ENCODE data around the gene ELANE. TPM values are rescaled to one million over a fixed set of nuclear protein-coding genes. Genes with fewer than 3 reads are reported as not detected.

Gene ELANE
- total RNA-seq, 1 donor = 0.63 TPM

DNA sequence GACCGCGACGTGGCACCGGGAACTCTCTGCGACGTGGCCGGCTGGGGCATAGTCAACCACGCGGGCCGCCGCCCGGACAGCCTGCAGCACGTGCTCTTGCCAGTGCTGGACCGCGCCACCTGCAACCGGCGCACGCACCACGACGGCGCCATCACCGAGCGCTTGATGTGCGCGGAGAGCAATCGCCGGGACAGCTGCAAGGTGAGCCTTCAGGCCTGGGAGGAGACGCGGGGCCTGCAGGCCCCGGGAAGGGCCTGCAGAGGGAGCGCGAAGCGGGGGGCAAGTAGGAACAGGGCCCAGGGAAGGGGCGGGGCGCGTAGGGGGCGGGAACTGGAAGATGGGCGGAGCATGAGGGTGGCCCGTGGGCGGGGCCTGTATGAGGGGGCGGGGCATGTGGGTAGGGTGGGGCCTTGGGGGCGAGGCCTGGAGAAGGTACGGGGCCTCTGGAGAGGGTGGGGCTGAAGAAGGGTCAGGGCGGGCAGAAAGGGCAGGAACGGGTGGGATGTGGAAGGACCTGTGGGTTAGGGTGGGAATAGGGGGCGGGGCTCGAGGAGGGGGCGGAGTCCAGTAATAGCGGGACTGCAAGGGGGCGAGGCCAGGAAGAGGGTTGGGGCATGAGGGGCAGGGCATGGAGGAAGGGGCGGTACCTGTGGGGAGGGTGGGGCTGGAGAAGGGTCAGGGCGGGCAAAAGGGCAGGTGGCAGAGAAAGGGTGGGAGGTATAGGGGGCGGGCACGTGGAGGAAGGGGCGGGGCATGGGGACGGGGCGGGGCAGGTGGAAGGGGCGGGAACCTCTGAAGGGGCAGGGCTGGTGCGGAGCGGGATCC is 9.9 kb downstream of the ELANE start:
- no peak overlapping the region for H3K4me3 ChIP-seq (ENCODE audit: low read length)
- H3K27me3 ChIP-seq (ENCODE audit: insufficient read depth, low read length) = no peaks in the 10 kb centered on the region
- H3K9me3 ChIP-seq (ENCODE audit: low read depth, low read length) = no peaks in the 10 kb centered on the region
- H3K4me1 ChIP-seq (ENCODE audit: insufficient read depth, low read length) = peaks cover 51% of the 10 kb centered on the region

DNA sequence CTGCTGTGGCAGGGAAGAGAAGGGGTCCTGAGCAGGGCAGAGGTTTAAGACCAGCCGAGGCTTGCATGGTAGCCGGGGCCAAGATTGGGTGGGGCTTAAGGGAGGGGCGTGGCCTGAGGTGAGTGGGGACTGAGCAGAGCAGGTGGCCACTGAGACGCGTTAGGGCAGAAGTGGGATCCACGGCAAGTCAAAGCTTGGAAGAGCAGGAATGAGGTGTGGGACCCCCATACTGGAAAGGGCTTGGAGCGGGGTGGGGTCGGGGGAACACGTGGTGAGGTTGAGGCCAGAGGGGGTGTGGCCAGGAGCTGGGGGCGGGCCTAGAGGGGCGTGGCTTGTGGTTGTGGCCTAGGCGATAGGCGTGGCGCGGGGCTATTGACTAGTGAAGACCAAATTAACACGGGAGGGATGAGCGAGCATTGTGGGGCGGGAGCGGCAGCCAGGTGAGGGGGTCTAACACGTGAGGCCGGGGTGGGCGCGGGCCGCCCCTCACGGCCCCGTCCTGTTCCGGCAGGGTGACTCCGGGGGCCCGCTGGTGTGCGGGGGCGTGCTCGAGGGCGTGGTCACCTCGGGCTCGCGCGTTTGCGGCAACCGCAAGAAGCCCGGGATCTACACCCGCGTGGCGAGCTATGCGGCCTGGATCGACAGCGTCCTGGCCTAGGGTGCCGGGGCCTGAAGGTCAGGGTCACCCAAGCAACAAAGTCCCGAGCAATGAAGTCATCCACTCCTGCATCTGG is 10.6 kb downstream of the ELANE start:
- H3K27me3 ChIP-seq (ENCODE audit: insufficient read depth, low read length) = no peaks in the 10 kb centered on the region
- H3K4me1 ChIP-seq (ENCODE audit: insufficient read depth, low read length) = peaks cover 48% of the 10 kb centered on the region
- no peak overlapping the region for H3K4me3 ChIP-seq (ENCODE audit: low read length)
- no peaks in the 10 kb centered on the region for H3K9me3 ChIP-seq (ENCODE audit: low read depth, low read length)

- H3K27me3 ChIP-seq (ENCODE audit: insufficient read depth, low read length) = no peaks in the 10 kb centered on the region
- H3K4me1 ChIP-seq (ENCODE audit: insufficient read depth, low read length) = peaks cover 46% of the 10 kb centered on the region
Observed at GRCh38 chr19:863315-863620, 11.2 kb downstream of the ELANE start.

DNA sequence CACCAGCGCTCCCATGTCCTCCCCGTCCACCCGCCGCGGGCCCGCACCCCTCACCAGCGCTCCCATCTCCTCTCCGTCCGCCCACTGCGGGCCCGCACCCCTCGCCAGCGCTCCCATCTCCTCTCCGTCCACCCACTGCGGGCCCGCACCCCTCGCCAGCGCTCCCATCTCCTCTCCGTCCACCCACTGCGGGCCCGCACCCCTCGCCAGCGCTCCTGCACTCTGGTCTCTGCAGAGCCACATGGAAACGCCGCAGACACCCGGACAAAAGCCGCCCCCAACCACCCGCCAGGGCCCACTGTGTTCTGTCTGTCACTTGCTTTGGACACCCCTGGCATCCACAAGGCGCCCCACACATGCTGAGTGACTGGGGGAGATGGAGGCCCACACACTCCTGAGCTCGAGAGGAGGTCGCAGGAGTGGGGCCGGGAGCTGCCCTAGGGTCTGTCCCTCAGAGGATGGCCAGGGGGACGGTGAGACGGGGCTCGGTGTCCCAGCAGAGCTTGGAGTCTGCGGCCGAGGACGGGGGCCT is 14.7 kb downstream of the ELANE start:
- Histone ChIP-seq H3K9me3 (ENCODE audit: low read depth, low read length) (no peaks in the 10 kb centered on the region), H3K4me3 (ENCODE audit: low read length) (no peak overlapping the region), H3K27me3 (ENCODE audit: insufficient read depth, low read length) (no peaks in the 10 kb centered on the region), H3K4me1 (ENCODE audit: insufficient read depth, low read length) (peaks cover 20% of the 10 kb centered on the region)

More at GRCh38 chr19:863315-863620, 11.2 kb downstream of the ELANE start:
- H3K4me3 ChIP-seq (ENCODE audit: low read length) = no peak overlapping the region
- H3K9me3 ChIP-seq (ENCODE audit: low read depth, low read length) = no peaks in the 10 kb centered on the region

DNA sequence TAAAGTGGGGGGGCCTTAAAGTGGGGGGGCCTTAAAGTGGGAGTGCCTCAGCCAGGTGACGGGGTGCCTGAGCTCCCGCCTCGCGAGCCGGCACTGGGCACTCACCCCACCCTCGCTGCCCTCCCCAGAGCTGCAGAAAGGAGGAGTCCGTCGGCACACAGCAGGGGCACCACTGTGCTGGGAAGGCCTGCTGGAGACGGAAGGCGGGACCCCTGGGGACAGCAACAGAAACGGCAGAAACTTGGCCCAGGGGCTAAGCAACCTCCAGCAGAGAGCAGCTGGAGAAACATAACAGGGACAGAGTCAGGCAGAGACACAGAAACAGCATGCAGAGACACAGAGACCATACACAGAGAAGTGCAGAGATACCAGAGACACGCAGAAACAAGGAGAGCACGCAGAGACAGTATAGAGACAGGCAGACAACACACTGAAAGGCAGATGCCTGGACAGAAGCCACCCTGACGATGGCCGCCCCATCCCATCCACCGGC is 15.2 kb downstream of the ELANE start:
- Histone ChIP-seq H3K27me3 (ENCODE audit: insufficient read depth, low read length) (no peaks in the 10 kb centered on the region), H3K9me3 (ENCODE audit: low read depth, low read length) (no peaks in the 10 kb centered on the region), H3K4me3 (ENCODE audit: low read length) (no peak overlapping the region), H3K4me1 (ENCODE audit: insufficient read depth, low read length) (peaks cover 25% of the 10 kb centered on the region)

- Histone ChIP-seq H3K4me1 (ENCODE audit: insufficient read depth, low read length) (peaks cover 20% of the 10 kb centered on the region), H3K27me3 (ENCODE audit: insufficient read depth, low read length) (no peaks in the 10 kb centered on the region), H3K9me3 (ENCODE audit: low read depth, low read length) (no peaks in the 10 kb centered on the region), H3K4me3 (ENCODE audit: low read length) (no peak overlapping the region)
Observed at GRCh38 chr19:867855-868457, 15.9 kb downstream of the ELANE start.

DNA sequence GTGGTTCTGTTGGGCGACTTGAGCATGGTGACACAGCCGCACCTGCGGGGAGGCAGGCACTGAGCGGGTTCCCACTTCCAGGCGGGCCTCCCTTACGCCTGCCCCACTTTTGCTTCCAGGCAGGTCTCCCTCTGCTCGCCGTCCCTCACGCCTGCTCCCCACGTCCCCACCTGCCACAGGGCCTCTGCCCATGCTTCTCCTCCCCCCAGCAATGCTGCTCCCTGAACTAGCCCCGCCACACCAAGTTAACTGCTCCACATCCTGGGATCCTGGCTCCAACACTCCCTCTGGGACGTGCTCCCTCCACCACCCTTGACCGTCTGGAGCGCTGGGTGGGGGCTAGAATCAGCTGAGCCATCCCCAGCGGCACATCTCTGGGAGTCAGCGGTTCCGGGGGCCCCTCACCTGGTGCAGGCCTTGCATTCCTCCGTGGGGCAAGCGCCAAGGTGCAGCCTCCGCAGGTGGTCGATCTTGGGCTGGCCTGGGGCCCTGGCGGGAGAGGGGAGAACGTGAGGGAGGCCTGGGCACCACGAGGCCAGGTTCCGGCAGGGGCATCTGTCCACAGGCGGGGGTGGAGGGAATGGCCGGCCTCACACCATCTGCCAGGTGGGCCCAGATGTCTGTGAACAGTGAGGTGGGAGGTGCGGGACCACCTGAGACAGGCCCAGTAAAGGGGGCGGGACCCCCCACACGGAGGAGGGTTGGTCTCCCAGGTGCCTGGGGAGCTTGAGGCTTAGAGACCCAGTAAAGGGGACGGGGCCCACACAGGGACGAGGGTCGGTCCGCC is 16.5 kb downstream of the ELANE start:
- Histone ChIP-seq H3K4me1 (ENCODE audit: insufficient read depth, low read length) (peaks cover 13% of the 10 kb centered on the region), H3K27me3 (ENCODE audit: insufficient read depth, low read length) (no peaks in the 10 kb centered on the region), H3K9me3 (ENCODE audit: low read depth, low read length) (no peaks in the 10 kb centered on the region), H3K4me3 (ENCODE audit: low read length) (no peak overlapping the region)

DNA sequence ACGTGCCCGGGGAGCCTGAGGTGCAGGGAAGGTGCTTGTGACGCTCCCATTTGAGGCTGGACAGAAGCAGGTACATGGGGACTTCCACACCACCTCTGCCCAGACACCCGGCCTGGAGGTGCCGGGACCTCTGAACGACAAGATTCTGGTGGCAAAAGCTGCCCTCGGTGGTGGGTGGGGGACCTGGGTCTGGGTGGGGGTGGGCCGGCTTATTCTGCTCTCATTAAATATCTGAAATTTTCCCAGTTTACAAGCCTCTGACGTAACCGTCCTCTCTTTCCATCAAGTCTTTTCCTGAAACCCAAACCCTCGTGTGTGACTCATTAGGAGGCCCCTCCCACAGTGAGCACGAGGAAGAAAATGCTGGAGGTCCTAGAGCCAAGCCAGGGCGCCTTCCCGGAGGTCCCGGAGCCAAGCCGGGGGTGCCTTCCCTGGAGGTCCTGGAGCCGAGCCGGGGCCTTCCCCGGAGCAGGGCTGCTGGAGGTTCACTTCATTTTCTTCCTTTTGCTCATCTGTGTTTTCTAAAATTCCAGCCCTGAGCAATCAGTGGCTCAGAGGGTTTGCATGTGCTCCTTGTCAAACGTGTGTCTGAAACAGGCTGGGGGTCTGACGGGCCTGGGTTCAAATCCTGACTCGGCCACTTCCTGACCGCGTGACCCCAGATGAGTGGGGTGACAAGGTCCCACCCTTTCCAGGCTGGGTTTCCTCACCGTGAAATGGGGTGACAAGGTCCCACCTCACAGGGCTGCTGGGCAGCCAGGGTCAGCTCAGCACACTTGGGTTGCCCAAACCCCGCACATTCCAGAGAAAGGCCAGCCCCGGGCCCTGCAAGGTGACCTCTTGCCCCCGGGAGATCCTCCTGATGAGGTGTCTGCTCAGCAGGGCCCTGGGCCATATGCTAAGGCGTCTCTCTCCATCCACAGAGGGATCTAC is 17.4 kb downstream of the ELANE start:
- Histone ChIP-seq H3K27me3 (ENCODE audit: insufficient read depth, low read length) (no peaks in the 10 kb centered on the region), H3K4me3 (ENCODE audit: low read length) (no peak overlapping the region), H3K4me1 (ENCODE audit: insufficient read depth, low read length) (peaks cover 6% of the 10 kb centered on the region), H3K9me3 (ENCODE audit: low read depth, low read length) (no peaks in the 10 kb centered on the region)

- Histone ChIP-seq H3K4me1 (ENCODE audit: insufficient read depth, low read length) (peaks cover 6% of the 10 kb centered on the region), H3K27me3 (ENCODE audit: insufficient read depth, low read length) (no peaks in the 10 kb centered on the region), H3K9me3 (ENCODE audit: low read depth, low read length) (no peaks in the 10 kb centered on the region), H3K4me3 (ENCODE audit: low read length) (no peak overlapping the region)
Observed at GRCh38 chr19:870314-870713, 18.2 kb downstream of the ELANE start.

GRCh38 chr19:870963-871401 is 18.9 kb downstream of the ELANE start:
- Histone ChIP-seq H3K9me3 (ENCODE audit: low read depth, low read length) (no peaks in the 10 kb centered on the region), H3K4me1 (ENCODE audit: insufficient read depth, low read length) (peaks cover 6% of the 10 kb centered on the region), H3K27me3 (ENCODE audit: insufficient read depth, low read length) (no peaks in the 10 kb centered on the region), H3K4me3 (ENCODE audit: low read length) (no peak overlapping the region)

DNA sequence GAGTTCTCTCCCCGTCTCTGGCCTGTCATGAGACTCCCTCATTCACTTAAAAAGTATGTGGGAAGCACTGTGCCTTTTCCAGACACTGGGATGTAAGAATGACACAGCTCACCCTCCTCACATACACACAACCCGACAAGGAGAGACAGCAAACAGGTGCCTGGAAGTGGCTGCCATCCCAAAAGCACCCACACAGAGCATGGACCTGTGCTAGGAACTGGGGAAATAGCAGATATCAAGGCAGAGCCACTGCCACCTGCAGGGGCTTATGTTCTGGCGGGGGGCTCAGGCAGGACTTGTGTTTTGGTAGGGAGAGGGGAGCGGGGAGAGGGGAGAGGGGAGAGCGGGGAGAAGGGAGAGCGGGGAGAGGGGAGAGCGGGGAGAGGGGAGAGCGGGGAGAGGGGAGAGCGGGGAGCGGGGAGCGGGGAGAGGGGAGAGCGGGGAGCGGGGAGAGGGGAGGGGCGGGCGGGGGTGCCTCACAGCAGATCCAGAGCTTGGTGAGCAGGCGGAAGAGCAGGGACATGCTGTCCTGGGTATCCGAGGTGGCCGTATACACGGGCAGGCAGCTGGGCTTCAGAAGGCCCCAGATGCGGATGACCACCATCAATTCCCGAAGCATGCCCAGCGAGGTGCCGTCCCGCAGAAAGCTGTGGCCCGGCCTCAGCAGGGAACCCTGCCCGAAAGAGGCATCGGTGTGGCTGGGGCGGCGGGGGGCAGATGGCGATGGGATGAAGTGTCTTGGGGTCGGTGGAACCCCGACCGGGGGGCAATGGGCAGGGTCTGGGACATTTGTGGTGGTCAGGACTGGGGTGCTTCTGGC is 19.6 kb downstream of the ELANE start:
- H3K4me1 ChIP-seq (ENCODE audit: insufficient read depth, low read length) = peaks cover 6% of the 10 kb centered on the region
- H3K4me3 ChIP-seq (ENCODE audit: low read length) = no peak overlapping the region
- no peaks in the 10 kb centered on the region for H3K27me3 ChIP-seq (ENCODE audit: insufficient read depth, low read length)
- no peaks in the 10 kb centered on the region for H3K9me3 ChIP-seq (ENCODE audit: low read depth, low read length)

GRCh38 chr19:872266-872951 is 20.3 kb downstream of the ELANE start:
- Histone ChIP-seq H3K9me3 (ENCODE audit: low read depth, low read length) (no peaks in the 10 kb centered on the region), H3K4me1 (ENCODE audit: insufficient read depth, low read length) (peaks cover 6% of the 10 kb centered on the region), H3K4me3 (ENCODE audit: low read length) (no peak overlapping the region), H3K27me3 (ENCODE audit: insufficient read depth, low read length) (no peaks in the 10 kb centered on the region)

DNA sequence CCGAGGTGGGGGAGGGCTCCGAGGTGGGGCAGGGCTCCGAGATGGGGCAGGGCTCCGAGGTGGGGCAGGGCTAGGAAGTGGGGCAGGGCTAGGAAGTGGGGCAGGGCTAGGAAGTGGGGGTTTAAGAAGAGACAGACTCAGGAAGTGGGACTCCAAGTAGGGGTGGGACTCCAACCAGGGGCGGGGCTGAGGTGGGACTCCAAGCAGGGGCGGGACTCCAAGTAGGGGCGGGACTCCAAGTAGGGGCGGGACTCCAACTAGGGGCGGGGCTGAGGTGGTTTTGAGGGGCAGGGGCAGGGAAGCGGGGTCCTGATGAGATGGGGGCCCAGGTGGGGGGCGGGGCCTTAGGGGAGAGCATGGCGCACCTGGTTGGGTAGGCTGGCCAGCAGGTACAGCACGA is 21.0 kb downstream of the ELANE start:
- H3K9me3 ChIP-seq (ENCODE audit: low read depth, low read length) = no peaks in the 10 kb centered on the region
- no peaks in the 10 kb centered on the region for H3K27me3 ChIP-seq (ENCODE audit: insufficient read depth, low read length)
- no peak overlapping the region for H3K4me3 ChIP-seq (ENCODE audit: low read length)
- H3K4me1 ChIP-seq (ENCODE audit: insufficient read depth, low read length) = peaks cover 6% of the 10 kb centered on the region
